Liver (tissue), 9 donors: Measurements from ENCODE around the gene ABCC5. TPM values are rescaled to one million over a fixed set of nuclear protein-coding genes. Genes with fewer than 3 reads are reported as not detected.

Source experiments
- DNase-seq: peaks from one replicate; pipeline ENCODE4 v3.0.0-alpha.2; 2017; ENCODE audit warnings: low spot score
- H3K27ac ChIP-seq, 2 donors: one replicate each; pipeline ENCODE4 v1.7.0; 2013; ENCODE audit warnings: inconsistent platforms in 2 of 2, low read length in 2 of 2, control low read depth in 1 of 2, low read depth in 1 of 2, mild to moderate bottlenecking in 1 of 2
- H3K27me3 ChIP-seq, 4 donors: one replicate each; pipeline versions ENCODE4 v1.6.1 to v1.7.0; 2013; ENCODE audit warnings: low read length in 3 of 4, inconsistent platforms in 1 of 4, mild to moderate bottlenecking in 1 of 4, moderate library complexity in 1 of 4; ENCODE audit not compliant: control insufficient read depth in 4 of 4, insufficient read depth in 4 of 4
- H3K36me3 ChIP-seq, 4 donors: one replicate each; pipeline versions ENCODE4 v1.6.1 to v1.7.0; 2013; ENCODE audit warnings: low read length in 3 of 4, mild to moderate bottlenecking in 3 of 4, low read depth in 1 of 4, moderate library complexity in 1 of 4; ENCODE audit not compliant: control insufficient read depth in 4 of 4, insufficient read depth in 3 of 4
- H3K4me1 ChIP-seq, 4 donors: one replicate each; pipeline versions ENCODE4 v1.6.1 to v1.7.0; 2013; ENCODE audit warnings: low read length in 3 of 4, mild to moderate bottlenecking in 3 of 4, moderate library complexity in 1 of 4; ENCODE audit not compliant: control insufficient read depth in 4 of 4, insufficient read depth in 4 of 4
- H3K4me3 ChIP-seq, 3 donors: one replicate each; pipeline versions ENCODE4 v1.6.1 to v1.7.0; 2013; ENCODE audit warnings: low read length in 3 of 3, control low read depth in 1 of 3, low read depth in 1 of 3, mild to moderate bottlenecking in 1 of 3
- H3K9ac ChIP-seq, 2 donors: one replicate each; pipeline ENCODE4 v1.7.0; 2013; ENCODE audit warnings: low read length in 2 of 2, mild to moderate bottlenecking in 2 of 2, moderate library complexity in 2 of 2, control low read depth in 1 of 2, low read depth in 1 of 2
- H3K9me3 ChIP-seq, 4 donors: one replicate each; pipeline versions ENCODE4 v1.6.1 to v1.7.0; 2013; ENCODE audit warnings: low read length in 3 of 4; ENCODE audit not compliant: control insufficient read depth in 4 of 4
- ATF3 ChIP-seq: IDR thresholded peaks from 2 replicates; pipeline ENCODE4 v1.6.1; 2016; ENCODE audit warnings: antibody characterized with exemption
- EGR1 ChIP-seq, 2 donors: IDR thresholded peaks; 2 replicates each; pipeline ENCODE4 v1.6.1; 2016 to 2018; ENCODE audit warnings: antibody characterized with exemption in 2 of 2, low read depth in 2 of 2
- FOXA1 ChIP-seq: IDR thresholded peaks from 2 replicates; pipeline ENCODE4 v1.6.1; 2016; ENCODE audit warnings: antibody characterized with exemption
- FOXA2 ChIP-seq: IDR thresholded peaks from 2 replicates; pipeline ENCODE4 v1.6.1; 2016; ENCODE audit warnings: antibody characterized with exemption
- GABPA ChIP-seq, 2 donors: IDR thresholded peaks in 1 of 2; conservative IDR thresholded peaks in 1 of 2; 2 replicates each; pipeline ENCODE4 v1.6.1; 2016; ENCODE audit warnings: antibody characterized with exemption in 2 of 2, mild to moderate bottlenecking in 1 of 2, moderate library complexity in 1 of 2
- HNF4A ChIP-seq, 2 donors: conservative IDR thresholded peaks; 2 replicates each; pipeline ENCODE4 v1.6.1; 2016; ENCODE audit warnings: antibody characterized with exemption in 2 of 2, mild to moderate bottlenecking in 2 of 2
- HNF4G ChIP-seq: IDR thresholded peaks from 2 replicates; pipeline ENCODE4 v1.6.1; 2016; ENCODE audit warnings: antibody characterized with exemption
- JUND ChIP-seq, 2 donors: IDR thresholded peaks; 2 replicates each; pipeline ENCODE4 v1.6.1; 2016; ENCODE audit warnings: antibody characterized with exemption in 2 of 2
- MAX ChIP-seq: IDR thresholded peaks from 2 replicates; pipeline ENCODE4 v1.6.1; 2016; ENCODE audit warnings: antibody characterized with exemption
- NR2F2 ChIP-seq: IDR thresholded peaks from 2 replicates; pipeline ENCODE4 v1.6.1; 2016; ENCODE audit warnings: antibody characterized with exemption
- RAD21 ChIP-seq, 2 donors: IDR thresholded peaks; 2 replicates each; pipeline ENCODE4 v1.6.1; 2016; ENCODE audit warnings: antibody characterized with exemption in 2 of 2, mild to moderate bottlenecking in 2 of 2
- REST ChIP-seq: IDR thresholded peaks from 2 replicates; pipeline ENCODE4 v1.6.1; 2016; ENCODE audit warnings: antibody characterized with exemption, mild to moderate bottlenecking
- RXRA ChIP-seq, 2 donors: IDR thresholded peaks; 2 replicates each; pipeline ENCODE4 v1.6.1; 2017 to 2018; ENCODE audit warnings: antibody characterized with exemption in 2 of 2, mild to moderate bottlenecking in 1 of 2
- SP1 ChIP-seq: IDR thresholded peaks from 2 replicates; pipeline ENCODE4 v1.6.1; 2018; ENCODE audit warnings: antibody characterized with exemption, mild to moderate bottlenecking
- TAF1 ChIP-seq: conservative IDR thresholded peaks from 2 replicates; pipeline ENCODE4 v1.6.1; 2016; ENCODE audit warnings: antibody characterized with exemption, mild to moderate bottlenecking
- YY1 ChIP-seq: IDR thresholded peaks from 2 replicates; pipeline ENCODE4 v1.6.1; 2016; ENCODE audit warnings: antibody characterized with exemption, mild to moderate bottlenecking
- WGBS: extraction: QIAGEN DNeasy Blood & Tissue Kit; methylation state at CpG from one replicate; pipeline ENCODE4 v1.1.7; 2013; 5-methylcytosine and 5-hydroxymethylcytosine counted together
- polyA plus RNA-seq, 2 donors: library from polyadenylated mRNA; stranded (reverse) in 1 of 2; unstranded in 1 of 2; fragments of 200-250 nt in 1 of 2; fragments of >200 nt in 1 of 2; fragmentation: Nextera tagmentation in 1 of 2; extraction: Ambion mirVana in 1 of 2; gene quantifications; one replicate each; pipeline versions ENCODE4 v1.2.1 to v1.2.3, GENCODE V29; 2013 to 2015
- total RNA-seq, 2 donors: library from RNA; depleted of rRNA; stranded (reverse); fragments of >200 nt; gene quantifications; one replicate each; pipeline ENCODE4 v1.2.3, GENCODE V29; 2014
- TF ChIP-seq, protein P1 (sequence below): fragments of 150-350 bp; IDR thresholded peaks from 2 replicates; pipeline ENCODE4 v1.5.1; 2017; ENCODE audit warnings: improper control_type of control experiment, low read depth, low read length; ENCODE audit not compliant: missing input control
- TF ChIP-seq, protein P2 (sequence below): IDR thresholded peaks from 2 replicates; pipeline ENCODE4 v1.6.1; 2016; ENCODE audit warnings: antibody characterized with exemption
- donor health status: healthy.
- donor health status: healthy.
- donor health status: healthy.
- donor health status: healthy.
- donor health status: healthy.

Gene ABCC5
- total and polyA plus RNA-seq, 4 donors, result 2.8 to 35.7 (median 8.1) TPM

DNA sequence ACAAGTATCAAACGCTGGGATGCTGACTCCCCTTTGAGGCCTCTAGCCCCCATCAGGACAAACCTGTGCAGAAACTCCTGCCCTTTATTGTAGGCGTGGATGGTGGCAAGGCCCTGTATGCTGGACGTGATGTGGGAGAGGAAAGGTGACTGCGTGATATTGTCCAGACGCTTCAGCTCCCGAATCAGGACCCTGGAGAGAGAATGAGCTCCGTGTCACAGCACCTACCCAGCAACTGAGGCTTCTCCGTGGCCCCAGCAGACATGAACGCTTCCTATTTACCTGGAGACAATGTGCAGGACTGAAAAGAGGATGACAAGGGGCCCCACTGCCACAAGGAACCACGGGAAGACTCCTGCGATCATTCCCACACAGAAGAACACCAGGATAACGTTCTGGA lies 68.0 kb downstream of the ABCC5 start:
- 92% methylated on average over 12 of the region's 12 CpGs for whole genome bisulfite sequencing
- Histone ChIP-seq H3K9me3 (no peaks in the 10 kb centered on the region), H3K4me1 (no peaks in the 10 kb centered on the region), H3K36me3 (peaks cover 5 to 16% (median 13%) of the 10 kb centered on the region in 4 donors), H3K9ac (no peak overlapping the region), H3K27ac (no peak overlapping the region), H3K4me3 (no peak overlapping the region), H3K27me3 (no peaks in the 10 kb centered on the region)
- DNase-seq, result no peak
- TF ChIP-seq, protein P1, sequence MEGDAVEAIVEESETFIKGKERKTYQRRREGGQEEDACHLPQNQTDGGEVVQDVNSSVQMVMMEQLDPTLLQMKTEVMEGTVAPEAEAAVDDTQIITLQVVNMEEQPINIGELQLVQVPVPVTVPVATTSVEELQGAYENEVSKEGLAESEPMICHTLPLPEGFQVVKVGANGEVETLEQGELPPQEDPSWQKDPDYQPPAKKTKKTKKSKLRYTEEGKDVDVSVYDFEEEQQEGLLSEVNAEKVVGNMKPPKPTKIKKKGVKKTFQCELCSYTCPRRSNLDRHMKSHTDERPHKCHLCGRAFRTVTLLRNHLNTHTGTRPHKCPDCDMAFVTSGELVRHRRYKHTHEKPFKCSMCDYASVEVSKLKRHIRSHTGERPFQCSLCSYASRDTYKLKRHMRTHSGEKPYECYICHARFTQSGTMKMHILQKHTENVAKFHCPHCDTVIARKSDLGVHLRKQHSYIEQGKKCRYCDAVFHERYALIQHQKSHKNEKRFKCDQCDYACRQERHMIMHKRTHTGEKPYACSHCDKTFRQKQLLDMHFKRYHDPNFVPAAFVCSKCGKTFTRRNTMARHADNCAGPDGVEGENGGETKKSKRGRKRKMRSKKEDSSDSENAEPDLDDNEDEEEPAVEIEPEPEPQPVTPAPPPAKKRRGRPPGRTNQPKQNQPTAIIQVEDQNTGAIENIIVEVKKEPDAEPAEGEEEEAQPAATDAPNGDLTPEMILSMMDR, result no peak
- TF ChIP-seq HNF4A (conservative IDR thresholded peaks at IDR 0.05) (no peak), MAX (no peak), YY1 (no peak), GABPA (IDR thresholded peaks at IDR 0.05 in 1 of 2, conservative IDR thresholded peaks at IDR 0.05 in 1 of 2) (no peak), SP1 (no peak), NR2F2 (no peak)

DNA sequence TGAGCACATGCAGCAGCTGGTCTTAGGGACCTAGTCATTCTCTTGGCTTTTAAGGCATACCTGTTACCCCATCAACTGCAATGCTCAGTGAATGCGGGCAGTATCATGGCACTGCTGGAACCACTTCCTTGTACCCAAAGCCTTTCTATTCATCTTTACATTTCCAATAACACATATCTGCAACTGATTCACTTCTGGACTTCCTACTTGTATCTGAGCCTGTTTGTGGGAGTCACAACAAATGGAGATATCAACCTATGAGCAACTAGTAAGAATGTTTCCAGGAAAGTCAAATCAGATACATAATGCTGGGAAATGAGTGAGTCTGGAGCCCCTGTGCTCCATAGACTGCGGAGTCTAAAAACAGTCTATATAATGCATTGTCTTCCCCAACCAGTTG lies 71.6 kb downstream of the ABCC5 start:
- H3K4me1 ChIP-seq, result no peaks in the 10 kb centered on the region
- H3K4me3 ChIP-seq, result no peak overlapping the region
- peaks cover 5 to 14% (median 12%) of the 10 kb centered on the region in 4 donors for H3K36me3 ChIP-seq
- DNase-seq, result no peak
- no peak overlapping the region for H3K9ac ChIP-seq
- no peaks in the 10 kb centered on the region for H3K9me3 ChIP-seq
- 98% methylated on average over 2 of the region's 2 CpGs for WGBS
- H3K27me3 ChIP-seq, result no peaks in the 10 kb centered on the region
- TF ChIP-seq ATF3, result no peak
- no peak for TF ChIP-seq JUND (IDR thresholded peaks at IDR 0.05)
- no peak for TF ChIP-seq MAX
- TF ChIP-seq YY1, result no peak
- no peak for TF ChIP-seq FOXA2
- no peak for TF ChIP-seq TAF1
- TF ChIP-seq RXRA (IDR thresholded peaks at IDR 0.05), result no peak
- no peak for TF ChIP-seq HNF4A (conservative IDR thresholded peaks at IDR 0.05)
- TF ChIP-seq SP1, result no peak
- TF ChIP-seq, protein P1, result no peak
- no peak for TF ChIP-seq FOXA1
- TF ChIP-seq, protein P2, sequence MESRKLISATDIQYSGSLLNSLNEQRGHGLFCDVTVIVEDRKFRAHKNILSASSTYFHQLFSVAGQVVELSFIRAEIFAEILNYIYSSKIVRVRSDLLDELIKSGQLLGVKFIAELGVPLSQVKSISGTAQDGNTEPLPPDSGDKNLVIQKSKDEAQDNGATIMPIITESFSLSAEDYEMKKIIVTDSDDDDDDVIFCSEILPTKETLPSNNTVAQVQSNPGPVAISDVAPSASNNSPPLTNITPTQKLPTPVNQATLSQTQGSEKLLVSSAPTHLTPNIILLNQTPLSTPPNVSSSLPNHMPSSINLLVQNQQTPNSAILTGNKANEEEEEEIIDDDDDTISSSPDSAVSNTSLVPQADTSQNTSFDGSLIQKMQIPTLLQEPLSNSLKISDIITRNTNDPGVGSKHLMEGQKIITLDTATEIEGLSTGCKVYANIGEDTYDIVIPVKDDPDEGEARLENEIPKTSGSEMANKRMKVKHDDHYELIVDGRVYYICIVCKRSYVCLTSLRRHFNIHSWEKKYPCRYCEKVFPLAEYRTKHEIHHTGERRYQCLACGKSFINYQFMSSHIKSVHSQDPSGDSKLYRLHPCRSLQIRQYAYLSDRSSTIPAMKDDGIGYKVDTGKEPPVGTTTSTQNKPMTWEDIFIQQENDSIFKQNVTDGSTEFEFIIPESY, result no peak
- no peak for TF ChIP-seq REST
- no peak for TF ChIP-seq EGR1 (IDR thresholded peaks at IDR 0.05; ENCODE audit: low read depth in 2 of 2)
- no peak for TF ChIP-seq NR2F2
- no peak for TF ChIP-seq GABPA (IDR thresholded peaks at IDR 0.05 in 1 of 2, conservative IDR thresholded peaks at IDR 0.05 in 1 of 2)
- no peak for TF ChIP-seq RAD21 (IDR thresholded peaks at IDR 0.05)
- no peak for TF ChIP-seq HNF4G
- H3K27ac ChIP-seq, result no peak overlapping the region
